Keratinocyte (primary cell): ENCODE data around the gene IL1RL2.

ENCODE experiments used
- CTCF ChIP-seq, 3 experiments: IDR thresholded peaks in 1 of 3; conservative IDR thresholded peaks in 1 of 3; optimal IDR thresholded peaks in 1 of 3; 2 replicates in 2 of 3; 3 replicates in 1 of 3; pipeline versions ENCODE3 to v1.5.1; 2011; ENCODE audit warnings: low read length in 3 of 3, mild to moderate bottlenecking in 3 of 3, moderate library complexity in 2 of 3, control low read depth in 1 of 3, inconsistent platforms in 1 of 3; ENCODE audit not compliant: insufficient read depth in 2 of 3; ENCODE audit errors: extremely low read depth in 1 of 3
- EZH2 ChIP-seq: IDR thresholded peaks from one replicate; pipeline ENCODE4 v1.6.1; 2012; ENCODE audit warnings: inconsistent platforms, mild to moderate bottlenecking, low read length, moderate library complexity

DNA sequence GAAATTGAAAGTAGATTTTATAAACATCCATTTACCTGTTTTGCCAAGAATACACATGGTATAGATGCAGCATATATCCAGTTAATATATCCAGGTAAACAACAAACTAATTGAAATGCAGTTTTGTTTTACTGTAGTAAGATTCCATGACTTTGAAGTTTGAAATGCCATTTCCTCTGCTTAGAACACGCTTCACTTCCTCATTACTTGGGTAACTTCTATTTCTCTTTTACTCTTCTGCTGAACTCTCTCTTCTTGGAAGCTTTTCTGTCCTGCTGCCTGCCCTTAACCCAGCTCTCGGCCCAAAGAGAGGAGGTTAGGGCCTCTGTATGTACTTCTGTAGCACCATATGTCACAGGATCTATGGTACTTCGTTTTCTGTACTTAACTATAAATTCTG, 14.1 kb upstream of the IL1RL2 start:
- TF ChIP-seq CTCF (optimal IDR thresholded peaks at IDR 0.05 in 1 of 3, IDR thresholded peaks at IDR 0.05 in 1 of 3, conservative IDR thresholded peaks at IDR 0.05 in 1 of 3; ENCODE audit: extremely low read depth in 1 of 3, insufficient read depth in 2 of 3, low read length in 3 of 3): no peak
- TF ChIP-seq EZH2: no peak
